Ovary (tissue), 9 donors: ENCODE measurements around the gene TTC22. TPM values are rescaled to one million over a fixed set of nuclear protein-coding genes. Genes with fewer than 3 reads are reported as not detected.

Source experiments
- DNase-seq, 5 donors: peaks; one replicate each; pipeline ENCODE4 v3.0.0-alpha.2; 2019 to 2020
- H3K27ac ChIP-seq, 2 donors: fragments of 200-600 bp; one replicate each; pipeline versions ENCODE4 v1.5.1 to v1.8.0; 2019 to 2022
- H3K27me3 ChIP-seq: fragments of 200-600 bp; one replicate; pipeline ENCODE4 v1.8.0; 2022
- H3K36me3 ChIP-seq: fragments of 200-600 bp; sonication (generic); one replicate; pipeline ENCODE4 v1.5.1; 2019
- H3K4me1 ChIP-seq: one replicate; pipeline ENCODE4 v1.8.1; 2013; ENCODE audit warnings: mild to moderate bottlenecking, moderate library complexity; ENCODE audit not compliant: insufficient read depth
- H3K4me3 ChIP-seq: fragments of 200-600 bp; sonication (generic); one replicate; pipeline ENCODE4 v1.5.1; 2017
- H3K9me3 ChIP-seq, 2 donors: fragments of 200-600 bp in 1 of 2; sonication (generic) in 1 of 2; one replicate each; pipeline versions ENCODE4 v1.5.1 to v1.8.1; 2013 to 2019; ENCODE audit warnings: mild to moderate bottlenecking in 1 of 2, moderate library complexity in 1 of 2
- EP300 ChIP-seq: sonication (generic); formaldehyde crosslinking; IDR thresholded peaks from one replicate; pipeline ENCODE4 v1.6.1; 2017; ENCODE audit warnings: antibody characterized with exemption
- POLR2A ChIP-seq: fragments of 450-650 bp; IDR thresholded peaks from one replicate; pipeline ENCODE4 v1.6.1; 2017; ENCODE audit warnings: antibody characterized with exemption, mild to moderate bottlenecking, moderate library complexity
- WGBS, 3 donors: extraction: QIAGEN DNeasy Blood & Tissue Kit in 1 of 3; methylation state at CpG; one replicate each; pipeline versions ENCODE4 v1.1.5 to v1.1.7; 2013 to 2017; 5-methylcytosine and 5-hydroxymethylcytosine counted together
- intact Hi-C, 4 donors: fragments of 100-400 bp; cut with DNase I; formaldehyde crosslinking; loops; one replicate each; pipeline versions ENCODE4 v1.11.0 to v1.15.1; 2022 to 2023
- polyA plus RNA-seq, 2 donors: library from polyadenylated mRNA; stranded (reverse); fragments of 200-250 nt in 1 of 2; fragments of 350-450 nt in 1 of 2; fragmentation: Illumina TruSeq in 1 of 2; extraction: RNeasy Lipid Tissue Mini Kit (QIAGEN cat#74804) in 1 of 2; gene quantifications; one replicate each; pipeline ENCODE4 v1.2.3, GENCODE V29; 2013 to 2014
- total RNA-seq, 7 donors: library from RNA; depleted of rRNA in 2 of 7; stranded (reverse); fragments of >200 nt in 2 of 7; fragmentation: NEBNext Ultra II Directional in 3 of 7; extraction: Animal tissue kit (Norgen Biotek cat#: 25700) in 3 of 7; gene quantifications; one replicate each; pipeline versions ENCODE4 v1.1.0 to v1.2.4, GENCODE V29; 2016 to 2023
- TF ChIP-seq, protein P1 (sequence below), 3 donors: fragments of 450-650 bp in 2 of 3; fragments of 200-600 bp in 1 of 3; IDR thresholded peaks; one replicate each; pipeline versions ENCODE4 v1.5.1 to v1.8.0; 2016 to 2022; ENCODE audit warnings: antibody characterized with exemption in 3 of 3, mild to moderate bottlenecking in 1 of 3
- donor health status: DM: no; HTN: no; CAD: no; lungs with moderate emphysema.
- donor health status: DM: no; HTN: no; CAD: no.
- donor health status: Bipolar disorder and iron deficiency.
- donor health status: DM: yes; HTN: yes; CAD: no.
- donor health status: DM: no; HTN: no; CAD: no.
- donor health status: DM: yes; HTN: yes; CAD: no.

The TTC22 gene
- total and polyA plus RNA-seq, 9 donors, result 0.13 to 9.1 (median 0.83) TPM

DNA sequence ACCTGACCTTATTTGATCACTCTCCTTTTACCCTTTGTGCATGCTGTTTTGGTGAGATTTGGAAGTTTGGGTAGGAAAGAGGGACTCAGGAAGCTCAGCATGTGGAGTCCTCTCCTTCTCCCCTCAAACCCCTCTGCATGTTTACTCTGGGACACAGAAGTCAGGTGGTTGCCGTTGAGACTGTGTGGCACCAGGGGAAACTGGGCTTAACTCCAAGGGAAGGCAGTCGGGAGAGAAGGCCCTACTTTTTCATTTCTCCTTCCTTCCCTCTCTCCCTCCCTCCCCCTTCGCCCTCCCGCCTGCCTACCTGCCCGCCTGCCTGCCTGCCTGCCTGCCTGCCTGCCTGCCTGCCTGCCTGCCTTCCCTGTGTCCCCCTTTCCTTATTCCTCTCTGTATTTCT is 34.8 kb upstream of the TTC22 start:
- no peaks in the 10 kb centered on the region for H3K27me3 ChIP-seq
- TF ChIP-seq EP300 (no peak), POLR2A (no peak)
- TF ChIP-seq, protein P1, sequence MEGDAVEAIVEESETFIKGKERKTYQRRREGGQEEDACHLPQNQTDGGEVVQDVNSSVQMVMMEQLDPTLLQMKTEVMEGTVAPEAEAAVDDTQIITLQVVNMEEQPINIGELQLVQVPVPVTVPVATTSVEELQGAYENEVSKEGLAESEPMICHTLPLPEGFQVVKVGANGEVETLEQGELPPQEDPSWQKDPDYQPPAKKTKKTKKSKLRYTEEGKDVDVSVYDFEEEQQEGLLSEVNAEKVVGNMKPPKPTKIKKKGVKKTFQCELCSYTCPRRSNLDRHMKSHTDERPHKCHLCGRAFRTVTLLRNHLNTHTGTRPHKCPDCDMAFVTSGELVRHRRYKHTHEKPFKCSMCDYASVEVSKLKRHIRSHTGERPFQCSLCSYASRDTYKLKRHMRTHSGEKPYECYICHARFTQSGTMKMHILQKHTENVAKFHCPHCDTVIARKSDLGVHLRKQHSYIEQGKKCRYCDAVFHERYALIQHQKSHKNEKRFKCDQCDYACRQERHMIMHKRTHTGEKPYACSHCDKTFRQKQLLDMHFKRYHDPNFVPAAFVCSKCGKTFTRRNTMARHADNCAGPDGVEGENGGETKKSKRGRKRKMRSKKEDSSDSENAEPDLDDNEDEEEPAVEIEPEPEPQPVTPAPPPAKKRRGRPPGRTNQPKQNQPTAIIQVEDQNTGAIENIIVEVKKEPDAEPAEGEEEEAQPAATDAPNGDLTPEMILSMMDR (IDR thresholded peaks at IDR 0.05), result no peak
- H3K4me1 ChIP-seq, result no peaks in the 10 kb centered on the region
- H3K4me3 ChIP-seq, result no peak overlapping the region
- no peak overlapping the region for H3K27ac ChIP-seq
- H3K36me3 ChIP-seq, result no peaks in the 10 kb centered on the region
- WGBS, 3 donors, result 57 to 62% (median 60%) methylated on average over 5 of the region's 5 CpGs
- DNase-seq, result no peak
- peaks cover 0 to 3% of the 10 kb centered on the region in 2 donors for H3K9me3 ChIP-seq
- intact Hi-C loops, result no loop called here

DNA sequence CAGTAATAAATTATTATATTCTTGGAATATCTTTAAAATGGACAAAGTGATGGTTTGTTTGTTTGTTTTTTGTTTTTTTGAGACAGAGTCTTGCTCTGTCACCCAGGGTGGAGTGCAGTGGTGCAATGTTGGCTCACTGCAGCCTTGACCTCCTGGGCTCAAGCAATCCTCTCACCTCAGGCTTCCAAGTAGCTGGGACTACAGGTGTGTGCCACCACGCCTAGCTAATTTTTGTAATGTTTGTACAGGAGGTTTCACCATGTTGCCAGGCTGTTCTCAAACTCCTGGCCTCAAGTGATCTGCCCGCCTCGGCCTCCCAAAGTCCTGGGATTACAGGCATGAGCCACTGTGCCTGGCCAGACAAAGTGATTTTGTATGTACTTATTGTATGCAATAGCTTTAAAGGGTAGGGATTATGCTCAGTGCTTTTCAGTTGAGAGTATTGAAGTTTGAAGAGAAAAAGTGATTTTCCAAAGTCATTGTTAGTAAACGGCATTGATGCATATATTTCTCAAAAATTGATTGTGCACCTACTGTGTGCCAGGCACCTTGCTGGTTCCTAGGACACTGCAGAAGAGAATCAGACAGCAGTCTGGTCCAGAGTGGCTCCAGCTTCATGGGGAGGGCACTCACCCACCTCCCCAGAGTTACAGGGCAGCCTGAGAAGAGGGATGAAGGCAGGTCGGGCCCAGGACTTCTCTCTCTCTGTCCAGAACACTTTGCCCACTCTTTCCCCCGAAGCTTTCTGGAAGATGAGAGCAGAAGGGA is 34.2 kb upstream of the TTC22 start:
- H3K9me3 ChIP-seq, result peaks cover 0 to 3% of the 10 kb centered on the region in 2 donors
- DNase-seq, result no peak
- H3K36me3 ChIP-seq, result no peaks in the 10 kb centered on the region
- H3K4me1 ChIP-seq, result no peaks in the 10 kb centered on the region
- intact Hi-C loops, result no loop called here
- H3K4me3 ChIP-seq, result no peak overlapping the region
- H3K27me3 ChIP-seq, result no peaks in the 10 kb centered on the region
- WGBS, 3 donors, result 77 to 86% (median 79%) methylated on average over 6 of the region's 6 CpGs
- TF ChIP-seq POLR2A (no peak), EP300 (no peak)
- TF ChIP-seq, protein P1 (IDR thresholded peaks at IDR 0.05), result no peak
- no peak overlapping the region for H3K27ac ChIP-seq

DNA sequence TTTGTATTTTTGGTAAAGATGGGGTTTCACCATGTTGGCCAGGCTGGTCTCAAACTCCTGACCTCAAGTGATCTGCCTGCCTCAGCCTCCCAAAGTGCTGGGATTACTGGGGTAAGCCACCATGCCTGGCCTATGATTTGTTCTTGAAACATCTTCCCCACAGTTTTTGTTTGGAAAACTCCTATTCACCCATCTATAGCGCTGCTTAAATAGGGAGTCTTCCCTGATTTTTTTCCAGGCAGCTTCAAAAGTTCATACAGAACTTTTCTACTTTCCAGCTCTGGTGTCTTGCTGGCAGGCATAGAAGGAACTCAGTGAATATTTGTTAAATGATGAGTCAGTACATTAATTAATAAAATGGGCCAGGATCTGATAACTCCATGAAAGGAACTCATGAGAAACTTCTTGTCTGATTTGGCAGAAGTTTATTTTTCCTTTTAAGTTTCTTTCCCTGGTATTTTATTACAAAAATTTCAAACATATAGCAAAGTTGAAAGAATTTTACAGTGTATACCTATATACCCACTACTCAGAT is 33.0 kb upstream of the TTC22 start:
- Histone ChIP-seq H3K4me3 (no peak overlapping the region), H3K4me1 (no peaks in the 10 kb centered on the region), H3K36me3 (no peaks in the 10 kb centered on the region), H3K9me3 (peaks cover 0 to 3% of the 10 kb centered on the region in 2 donors), H3K27me3 (no peaks in the 10 kb centered on the region), H3K27ac (no peak overlapping the region)
- no peak for DNase-seq
- TF ChIP-seq EP300, result no peak
- TF ChIP-seq, protein P1 (IDR thresholded peaks at IDR 0.05), result no peak
- no peak for TF ChIP-seq POLR2A
- WGBS, 3 donors, result 89 to 98% (median 97%) methylated on average over 1 of the region's 1 CpG
- intact Hi-C loops, result loop anchor here in 1 of 4 donors (5.0 kb wide), 1 partner anchor 1457 kb away; no protein-coding TSS in a partner anchor

DNA sequence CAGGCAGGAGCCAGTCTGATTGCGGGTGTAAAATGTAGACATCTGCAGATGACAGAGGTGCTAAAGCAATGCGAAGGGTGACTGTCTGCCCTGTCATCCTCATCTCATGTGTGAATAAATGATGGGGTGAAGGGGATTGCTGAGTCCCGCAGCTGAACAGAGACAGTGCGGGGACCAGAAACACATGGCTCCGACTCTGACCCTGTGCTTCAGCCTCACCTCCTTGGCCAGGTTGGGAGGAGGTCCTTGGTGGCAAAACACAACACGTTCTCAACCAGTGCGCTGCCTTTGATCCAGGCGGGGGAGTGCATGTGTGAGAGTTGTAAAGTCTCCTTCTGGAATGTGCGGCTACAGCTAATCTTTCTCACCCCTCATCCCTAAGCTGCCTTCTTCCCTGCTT is 32.0 kb upstream of the TTC22 start:
- Histone ChIP-seq H3K4me3 (no peak overlapping the region), H3K36me3 (no peaks in the 10 kb centered on the region), H3K4me1 (no peaks in the 10 kb centered on the region), H3K27ac (no peak overlapping the region), H3K27me3 (no peaks in the 10 kb centered on the region), H3K9me3 (peaks cover 0 to 3% of the 10 kb centered on the region in 2 donors)
- no peak for DNase-seq
- WGBS, 3 donors, result 46 to 48% (median 47%) methylated on average over 9 of the region's 9 CpGs
- TF ChIP-seq, protein P1 (IDR thresholded peaks at IDR 0.05), result no peak
- TF ChIP-seq EP300, result no peak
- no peak for TF ChIP-seq POLR2A
- intact Hi-C loops, result loop anchor here in 1 of 4 donors (5.0 kb wide), 1 partner anchor 1456 kb away; no protein-coding TSS in a partner anchor
